ENCODE data around the gene AKAP13. TPM values are rescaled to one million over a fixed set of nuclear protein-coding genes. Genes with fewer than 3 reads are reported as not detected.

AKAP13 gene
- total and polyA plus RNA-seq, 2 of the 8 experiments (the other 6 are each of a cell fraction or from before 2014, with no cell fraction given): 14.0 to 46.2 TPM

DNA sequence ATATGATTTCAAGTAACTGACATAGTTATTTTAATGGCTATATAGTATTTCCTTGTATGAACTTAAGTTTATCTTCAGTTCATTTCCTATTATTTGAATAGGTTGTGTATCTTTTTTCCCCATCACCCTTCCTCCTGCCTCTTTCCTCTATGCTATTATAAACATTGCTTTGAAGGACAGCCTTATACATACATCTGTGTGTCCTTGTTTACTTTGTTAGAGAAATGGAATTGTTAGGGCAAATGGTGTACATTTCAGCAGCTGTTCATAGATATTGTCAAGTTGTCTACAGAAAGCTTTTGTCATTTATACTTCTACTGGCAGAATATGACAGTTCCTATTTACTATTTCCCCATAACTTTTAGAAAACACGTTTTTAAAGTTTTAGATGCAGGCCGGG lies 18.4 kb downstream of the AKAP13 start:
- Histone ChIP-seq H3K23ac (ENCODE audit: insufficient read length) (no peak overlapping the region), H3K4ac (replicated peaks; ENCODE audit: insufficient read length, low read depth, low read length) (no peak overlapping the region), H3K56ac (replicated peaks; ENCODE audit: insufficient read length, low read depth, low read length) (no peak overlapping the region), H3K79me2 (ENCODE audit: control insufficient read depth in 1 of 2, insufficient read depth in 2 of 2, low read length in 2 of 2) (peaks cover 0 to 91% of the 10 kb centered on the region in 2 experiments; a peak in 2 of 4 replicates), H3K23me2 (ENCODE audit: low read depth, low read length) (no peaks in the 10 kb centered on the region), H3K36me3 (ENCODE audit: control insufficient read depth in 2 of 4, insufficient read depth in 4 of 4, low read length in 3 of 4) (no peaks in the 10 kb centered on the region), H3K9me3 (ENCODE audit: insufficient read depth in 2 of 2, low read depth in 1 of 2, low read length in 1 of 2) (no peaks in the 10 kb centered on the region), H4K91ac (replicated peaks; ENCODE audit: insufficient read length, low read length) (no peak overlapping the region), H3K4me3 (ENCODE audit: extremely low read depth in 1 of 4, insufficient read depth in 2 of 4, low read depth in 3 of 4, low read length in 4 of 4) (no peak overlapping the region), H4K20me1 (replicated peaks in 1 of 2; ENCODE audit: control insufficient read depth in 1 of 2, insufficient read depth in 2 of 2, low read length in 2 of 2) (peaks cover 0 to 12% of the 10 kb centered on the region in 2 experiments), H2BK15ac (ENCODE audit: low read length) (no peak overlapping the region), H2AFZ (ENCODE audit: low read length) (no peak overlapping the region), H2BK20ac (ENCODE audit: low read length) (no peak overlapping the region), H3K27ac (ENCODE audit: low read depth, low read length) (no peak overlapping the region), H2BK120ac (replicated peaks; ENCODE audit: low read depth, low read length) (no peak overlapping the region), H3K4me1 (replicated peaks in 1 of 4; ENCODE audit: control insufficient read depth in 3 of 4, insufficient read depth in 4 of 4, low read length in 3 of 4) (peaks cover 0 to 9% (median 5%) of the 10 kb centered on the region in 4 experiments; a peak in 5 of 7 replicates), H4K5ac (ENCODE audit: insufficient read length, low read depth, low read length) (no peak overlapping the region), H2AK5ac (ENCODE audit: low read depth, low read length) (no peak overlapping the region), H3K27me3 (replicated peaks in 1 of 4; ENCODE audit: control insufficient read depth in 3 of 4, extremely low read depth in 1 of 4, insufficient read depth in 3 of 4, low read length in 3 of 4) (no peaks in the 10 kb centered on the region), H4K8ac (ENCODE audit: extremely low read depth, insufficient read depth, low read length) (no peak overlapping the region), H2BK5ac (ENCODE audit: low read depth, low read length) (no peak overlapping the region), H2BK12ac (ENCODE audit: low read depth, low read length) (no peak overlapping the region), H3K79me1 (ENCODE audit: low read depth, low read length) (peaks cover 3% of the 10 kb centered on the region; the same call in 1 of the 2 replicates), H3K4me2 (ENCODE audit: insufficient read depth in 1 of 2, low read depth in 2 of 2, low read length in 2 of 2) (no peak overlapping the region), H3K14ac (ENCODE audit: insufficient read length) (no peak overlapping the region), H3K9ac (replicated peaks in 1 of 4; ENCODE audit: extremely low read depth in 1 of 4, low read depth in 3 of 4, low read length in 3 of 4) (no peak overlapping the region), H3K18ac (ENCODE audit: extremely low read depth, low read length) (no peak overlapping the region)
- ChIA-PET POLR2A (ENCODE audit: partially characterized antibody) (no interaction called here), CTCF (ENCODE audit: partially characterized antibody) (no interaction called here)
- DNase-seq (ENCODE audit: low read depth in 1 of 2, low spot score in 2 of 2) (no peak), FAIRE-seq (no peak)
- TF ChIP-seq KDM1A (IDR thresholded peaks at IDR 0.05; ENCODE audit: borderline replicate concordance, low read length): no peak
- 96% methylated on average over 2 of the region's 2 CpGs; no CpG with 5 or more reads in 1 of the 2 experiments for WGBS, 2 experiments (ENCODE audit: extremely low coverage in 1 of 2, insufficient coverage in 1 of 2, insufficient read length in 1 of 2, insufficient replicate concordance in 2 of 2, low coverage in 1 of 2, low lambda C conversion rate in 2 of 2, missing lambda C conversion rate in 1 of 2)

Measured in H1 (cell line).